ENCODE results near the gene FCRL4. TPM values are rescaled to one million over a fixed set of nuclear protein-coding genes. Genes with fewer than 3 reads are reported as not detected.

The FCRL4 gene
- total RNA-seq (not detected), polyA plus RNA-seq (not detected)

DNA sequence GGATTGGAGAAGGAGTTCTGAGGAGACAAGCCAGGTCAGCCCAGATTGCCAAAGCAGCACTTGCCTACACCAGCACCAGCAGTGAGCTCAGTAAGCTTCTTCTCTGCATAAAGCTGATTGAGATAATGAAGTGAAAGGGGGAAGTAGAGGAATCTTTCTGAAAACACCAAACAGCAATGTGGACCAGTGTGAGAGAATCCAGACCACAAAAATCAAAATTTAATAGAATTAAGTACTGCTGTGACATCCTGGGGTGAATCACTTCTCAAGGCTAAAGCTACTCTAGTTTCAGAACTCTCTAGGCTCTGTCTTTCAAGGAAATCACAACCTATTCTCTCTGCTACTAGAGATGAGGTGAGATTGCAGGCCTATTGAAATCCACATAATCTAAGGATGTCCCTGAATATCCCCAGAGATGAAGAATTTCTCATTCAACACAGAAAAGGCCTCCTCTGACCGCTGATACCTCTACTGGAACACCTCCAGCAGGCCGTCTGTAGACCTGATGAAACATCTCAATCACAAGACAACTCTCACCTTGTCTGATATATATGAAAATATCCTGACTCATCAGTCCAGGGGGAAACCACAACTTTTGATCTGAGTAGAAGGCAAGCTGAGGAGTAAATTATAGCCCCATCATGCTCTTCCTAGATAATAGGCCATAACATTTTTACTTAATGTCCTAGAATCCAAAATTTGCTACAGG is at the start of gene FCRL4:
FCRL4 (minus strand) TSS at position 127 of the 709 bp plus-strand sequence. CDS start 141 bp downstream, outside the sequence.
- H3K36me3 ChIP-seq (ENCODE audit: insufficient read depth): no peaks in the 10 kb centered on the region
- 76% methylated on average over 2 of the region's 2 CpGs for WGBS
- no peak within 1 kb of the TSS for H3K4me3 ChIP-seq (ENCODE audit: low read depth, low read length)
- H3K27ac ChIP-seq (ENCODE audit: low read depth): no peak within 1 kb of the TSS
- H3K4me1 ChIP-seq (ENCODE audit: insufficient read depth): no peaks in the 10 kb centered on the region
- DNase-seq (ENCODE audit: extremely low spot score): no peak

DNA sequence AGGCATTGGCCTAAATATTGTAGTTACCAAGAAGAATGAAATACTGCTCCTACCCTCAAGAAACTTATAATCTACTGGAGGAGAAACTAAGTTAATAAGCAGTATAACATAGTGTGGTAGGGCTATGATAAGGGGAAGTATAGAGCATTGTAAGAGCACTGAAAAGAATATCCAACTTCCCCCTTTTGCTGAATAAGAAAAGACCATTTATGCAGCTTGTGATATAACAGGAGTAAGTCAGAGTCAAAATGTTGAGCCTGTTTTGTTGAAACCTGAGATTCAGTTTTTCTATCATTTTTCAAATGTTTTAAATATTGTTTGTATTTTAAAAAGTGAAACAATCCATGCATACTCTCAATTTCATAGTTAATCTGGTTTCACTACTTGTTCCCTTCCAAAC is 48.3 kb upstream of the FCRL4 start:
- H3K36me3 ChIP-seq (ENCODE audit: insufficient read depth): no peaks in the 10 kb centered on the region
- no peak for DNase-seq (ENCODE audit: extremely low spot score)
- H3K4me1 ChIP-seq (ENCODE audit: insufficient read depth): no peaks in the 10 kb centered on the region
- H3K4me3 ChIP-seq (ENCODE audit: low read depth, low read length): no peak overlapping the region
- no peak overlapping the region for H3K27ac ChIP-seq (ENCODE audit: low read depth)

DNA sequence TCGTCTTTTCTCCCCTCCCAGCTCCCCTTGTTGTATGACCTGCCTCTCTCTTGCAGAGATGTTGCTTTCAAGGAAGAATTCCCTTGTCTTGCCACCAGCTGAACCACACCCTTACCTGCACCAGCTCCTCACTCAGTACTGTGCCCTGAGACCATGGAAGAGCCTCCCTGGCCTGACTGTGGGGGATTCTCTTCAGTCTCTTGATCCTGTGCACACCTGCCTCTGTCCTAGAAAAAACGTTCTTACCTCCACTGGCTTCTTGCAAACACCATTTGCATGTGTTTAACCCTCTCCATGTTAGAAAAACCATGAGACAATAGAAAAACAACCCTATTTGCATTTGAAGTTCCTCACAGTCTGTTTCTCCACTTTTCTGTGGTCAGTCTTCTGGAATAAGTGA is 43.3 kb upstream of the FCRL4 start:
- H3K27ac ChIP-seq (ENCODE audit: low read depth): no peak overlapping the region
- no peak for DNase-seq (ENCODE audit: extremely low spot score)
- H3K4me3 ChIP-seq (ENCODE audit: low read depth, low read length): no peak overlapping the region
- H3K36me3 ChIP-seq (ENCODE audit: insufficient read depth): no peaks in the 10 kb centered on the region
- WGBS: 29% methylated on average over 2 of the region's 2 CpGs
- no peaks in the 10 kb centered on the region for H3K4me1 ChIP-seq (ENCODE audit: insufficient read depth)

DNA sequence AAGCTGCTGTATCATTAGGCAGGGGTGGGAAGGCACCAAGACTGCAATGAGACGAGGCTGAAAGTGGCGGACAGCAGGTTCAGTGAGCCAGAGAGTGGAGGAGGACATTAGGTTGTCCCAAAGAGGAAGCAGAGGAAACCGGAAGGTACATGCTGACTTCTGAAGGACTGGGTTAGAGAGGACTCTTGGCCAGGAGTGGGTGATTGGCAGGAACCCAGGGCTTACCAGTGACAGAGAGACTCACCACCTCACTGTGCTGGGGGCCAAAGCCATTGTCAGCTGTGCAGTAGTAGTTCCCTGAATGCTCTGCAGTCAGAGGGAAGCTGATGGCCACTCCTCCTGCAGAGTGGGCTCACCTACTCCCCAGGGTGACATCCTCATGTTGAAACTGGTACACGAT is 41.9 kb upstream of the FCRL4 start:
- Histone ChIP-seq H3K4me3 (ENCODE audit: low read depth, low read length) (no peak overlapping the region), H3K27ac (ENCODE audit: low read depth) (no peak overlapping the region), H3K4me1 (ENCODE audit: insufficient read depth) (no peaks in the 10 kb centered on the region), H3K36me3 (ENCODE audit: insufficient read depth) (no peaks in the 10 kb centered on the region)
- WGBS: 46% methylated on average over 4 of the region's 4 CpGs
- no peak for DNase-seq (ENCODE audit: extremely low spot score)

DNA sequence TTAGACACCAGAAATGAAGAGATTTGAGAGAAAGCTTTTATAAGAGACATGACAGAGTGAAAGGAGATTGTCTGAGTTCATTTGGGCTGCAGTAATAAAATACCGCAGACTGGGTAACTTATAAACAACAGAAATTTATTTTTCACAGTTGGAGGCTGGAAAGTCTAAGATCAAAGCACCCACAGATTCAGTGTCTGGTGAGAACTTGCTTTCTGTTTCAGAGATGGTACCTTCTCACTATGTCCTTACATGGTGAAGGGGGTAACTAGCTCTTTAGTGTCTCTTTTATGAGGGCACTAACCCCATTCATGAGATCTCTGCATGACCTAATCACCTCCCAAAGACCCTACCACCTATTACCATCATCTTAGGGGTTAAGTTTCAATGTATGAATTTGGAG is 30.9 kb upstream of the FCRL4 start:
- Histone ChIP-seq H3K4me3 (ENCODE audit: low read depth, low read length) (no peak overlapping the region), H3K4me1 (ENCODE audit: insufficient read depth) (no peaks in the 10 kb centered on the region), H3K27ac (ENCODE audit: low read depth) (no peak overlapping the region), H3K36me3 (ENCODE audit: insufficient read depth) (no peaks in the 10 kb centered on the region)
- no peak for DNase-seq (ENCODE audit: extremely low spot score)
- 79% methylated on average over 1 of the region's 1 CpG for WGBS

DNA sequence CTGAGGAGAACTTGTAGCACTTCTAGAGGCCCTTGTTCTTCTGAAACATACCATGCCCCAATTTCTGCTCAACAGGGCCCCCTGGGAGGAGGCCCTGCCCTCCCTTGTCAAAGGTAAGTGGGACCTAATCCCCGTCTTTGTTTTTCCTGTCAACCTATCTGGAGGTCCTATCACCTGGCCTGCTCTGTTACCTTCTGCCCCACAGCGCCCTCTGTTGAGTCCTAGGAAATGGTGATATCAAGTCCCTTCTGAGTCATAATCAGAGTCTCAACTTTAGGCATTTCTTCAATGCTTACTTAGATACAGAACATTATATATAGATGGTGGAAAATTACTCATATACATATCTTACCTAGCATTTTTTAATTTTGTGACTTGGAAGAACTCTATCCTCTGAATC is 28.2 kb upstream of the FCRL4 start:
- DNase-seq (ENCODE audit: extremely low spot score): no peak
- 32% methylated on average over 2 of the region's 2 CpGs for WGBS
- Histone ChIP-seq H3K4me3 (ENCODE audit: low read depth, low read length) (no peak overlapping the region), H3K4me1 (ENCODE audit: insufficient read depth) (no peaks in the 10 kb centered on the region), H3K27ac (ENCODE audit: low read depth) (no peak overlapping the region), H3K36me3 (ENCODE audit: insufficient read depth) (no peaks in the 10 kb centered on the region)

DNA sequence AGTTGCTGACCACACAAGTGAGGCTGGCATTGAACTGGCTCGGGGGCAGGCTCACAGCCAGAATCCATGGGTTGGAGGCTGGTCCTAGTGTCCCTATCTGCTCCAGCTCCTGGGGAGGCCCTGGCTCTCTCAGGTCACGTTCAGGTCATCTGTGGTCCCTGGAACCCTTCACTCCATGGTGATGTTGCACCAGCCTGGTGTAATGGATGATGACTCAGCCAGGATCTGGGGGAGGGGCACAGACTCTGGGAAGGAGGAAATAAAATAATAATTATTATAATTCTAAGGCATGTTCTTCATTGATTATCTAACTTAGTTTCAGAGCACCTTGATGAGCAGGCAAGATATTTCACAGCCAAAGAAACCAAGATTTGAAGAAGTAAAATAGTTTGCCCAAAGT is 26.6 kb upstream of the FCRL4 start:
- WGBS: 68% methylated on average over 2 of the region's 2 CpGs
- Histone ChIP-seq H3K36me3 (ENCODE audit: insufficient read depth) (no peaks in the 10 kb centered on the region), H3K27ac (ENCODE audit: low read depth) (no peak overlapping the region), H3K4me1 (ENCODE audit: insufficient read depth) (no peaks in the 10 kb centered on the region), H3K4me3 (ENCODE audit: low read depth, low read length) (no peak overlapping the region)
- DNase-seq (ENCODE audit: extremely low spot score): no peak

DNA sequence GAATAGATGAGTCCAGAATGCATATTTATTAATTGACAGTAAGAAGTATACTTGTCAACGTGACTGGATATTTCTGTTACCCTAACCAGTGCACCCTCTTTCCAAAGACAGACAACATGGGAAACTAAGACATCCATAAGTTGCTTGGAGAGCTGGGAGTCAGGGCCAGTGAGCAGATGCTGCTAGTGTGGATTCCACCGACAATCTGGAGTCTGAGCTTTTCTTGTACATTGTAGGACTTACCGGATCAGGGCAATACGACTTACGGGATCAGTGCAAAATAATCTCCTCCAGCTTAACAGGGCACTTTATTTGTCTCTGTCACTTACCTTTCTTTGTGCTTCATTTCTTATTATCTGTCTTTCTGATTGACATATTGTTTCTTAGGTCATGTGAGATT is 24.6 kb upstream of the FCRL4 start:
- Histone ChIP-seq H3K36me3 (ENCODE audit: insufficient read depth) (no peaks in the 10 kb centered on the region), H3K27ac (ENCODE audit: low read depth) (no peak overlapping the region), H3K4me1 (ENCODE audit: insufficient read depth) (no peaks in the 10 kb centered on the region), H3K4me3 (ENCODE audit: low read depth, low read length) (no peak overlapping the region)
- 79% methylated on average over 5 of the region's 5 CpGs for WGBS
- no peak for DNase-seq (ENCODE audit: extremely low spot score)

DNA sequence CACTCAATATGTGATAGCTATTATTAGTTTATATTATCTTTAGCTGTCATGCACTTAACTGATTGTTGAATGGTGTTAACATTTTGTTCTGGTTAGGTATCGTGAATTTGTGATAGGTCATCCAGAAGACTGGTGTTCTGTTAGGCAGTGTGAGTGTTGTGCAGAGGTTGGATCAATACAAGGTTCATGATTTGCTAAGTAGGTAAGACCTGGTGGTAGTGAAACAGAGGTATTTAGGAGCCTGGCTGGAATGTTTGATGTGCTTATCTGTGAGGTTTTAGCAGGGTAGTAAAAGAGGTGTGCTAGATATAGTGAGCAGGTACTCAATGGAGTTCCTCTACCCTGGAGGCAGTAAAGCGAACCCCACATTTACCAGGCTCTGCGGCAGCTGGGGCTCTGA is 20.3 kb upstream of the FCRL4 start:
- Histone ChIP-seq H3K27ac (ENCODE audit: low read depth) (no peak overlapping the region), H3K36me3 (ENCODE audit: insufficient read depth) (no peaks in the 10 kb centered on the region), H3K4me1 (ENCODE audit: insufficient read depth) (no peaks in the 10 kb centered on the region), H3K4me3 (ENCODE audit: low read depth, low read length) (no peak overlapping the region)
- no peak for DNase-seq (ENCODE audit: extremely low spot score)
- 63% methylated on average over 3 of the region's 3 CpGs for WGBS

DNA sequence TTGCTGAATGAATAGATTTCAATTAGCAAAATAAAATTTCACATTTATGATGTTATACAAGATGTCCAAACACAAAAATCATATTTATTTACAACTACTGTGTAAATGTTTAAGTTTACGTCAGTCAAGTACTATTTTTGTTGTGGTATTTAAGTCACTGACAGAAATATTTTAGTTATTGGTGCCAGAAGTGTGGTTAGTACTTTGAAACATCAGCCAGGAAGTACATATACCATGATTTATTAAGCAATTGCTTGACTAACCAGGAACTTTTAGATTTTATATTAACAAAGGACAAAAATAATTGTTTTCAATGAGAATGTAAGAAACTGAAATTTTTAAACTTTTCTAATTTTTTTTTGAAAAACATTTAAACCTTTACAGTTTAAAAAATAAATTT is 2.4 kb upstream of the FCRL4 start:
- no peak for DNase-seq (ENCODE audit: extremely low spot score)
- H3K27ac ChIP-seq (ENCODE audit: low read depth): no peak overlapping the region
- 82% methylated on average over 1 of the region's 1 CpG for WGBS

DNA sequence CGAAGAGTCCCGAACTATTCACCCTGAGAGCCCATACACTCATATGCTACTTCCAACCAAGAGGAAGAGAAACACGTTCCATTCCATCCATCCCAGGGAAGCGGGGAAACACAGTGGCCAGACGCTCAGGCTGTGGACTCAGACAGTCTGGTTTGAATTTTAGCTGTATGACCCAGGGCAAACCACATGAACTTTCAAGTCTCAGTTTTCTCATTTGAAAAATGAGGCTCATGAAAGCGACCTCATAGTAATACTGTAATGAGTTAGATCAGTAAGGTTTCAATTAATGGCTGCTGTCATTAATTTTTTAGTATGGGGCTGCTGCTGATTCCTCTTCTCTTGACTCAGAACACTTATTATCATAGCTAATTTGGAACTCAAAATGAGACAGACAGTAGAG is 1.5 kb downstream of the FCRL4 start:
- Histone ChIP-seq H3K36me3 (ENCODE audit: insufficient read depth) (no peaks in the 10 kb centered on the region), H3K4me1 (ENCODE audit: insufficient read depth) (no peaks in the 10 kb centered on the region), H3K27ac (ENCODE audit: low read depth) (no peak overlapping the region), H3K4me3 (ENCODE audit: low read depth, low read length) (no peak overlapping the region)
- DNase-seq (ENCODE audit: extremely low spot score): no peak
- WGBS: 76% methylated on average over 6 of the region's 6 CpGs

More for the DNA sequence above, 2.4 kb upstream of the FCRL4 start:
- H3K4me3 ChIP-seq (ENCODE audit: low read depth, low read length): no peak overlapping the region
- no peaks in the 10 kb centered on the region for H3K4me1 ChIP-seq (ENCODE audit: insufficient read depth)
- no peaks in the 10 kb centered on the region for H3K36me3 ChIP-seq (ENCODE audit: insufficient read depth)

DNA sequence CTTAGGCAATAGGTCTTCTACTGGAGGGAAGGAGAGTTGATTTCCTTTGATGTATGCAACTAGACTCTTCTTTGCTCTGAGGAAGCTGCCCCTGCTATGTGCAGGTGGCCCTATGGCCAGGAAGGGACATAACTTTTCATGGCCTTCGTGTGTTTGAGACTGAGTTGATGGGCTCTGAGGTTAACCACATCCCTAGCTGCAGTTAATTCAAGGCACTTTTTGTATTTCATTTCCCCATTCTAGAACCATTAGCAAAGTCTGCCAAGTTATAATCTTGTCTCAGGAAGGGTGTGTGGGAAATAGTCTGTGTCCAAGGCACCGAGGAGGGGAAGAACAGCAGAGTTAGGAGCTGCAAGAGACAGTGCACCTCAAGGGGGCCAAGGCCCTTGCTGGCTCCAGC is 2.5 kb downstream of the FCRL4 start:
- no peak for DNase-seq (ENCODE audit: extremely low spot score)
- Histone ChIP-seq H3K36me3 (ENCODE audit: insufficient read depth) (no peaks in the 10 kb centered on the region), H3K4me3 (ENCODE audit: low read depth, low read length) (no peak overlapping the region), H3K27ac (ENCODE audit: low read depth) (no peak overlapping the region), H3K4me1 (ENCODE audit: insufficient read depth) (no peaks in the 10 kb centered on the region)
- WGBS: 64% methylated on average over 2 of the region's 2 CpGs

DNA sequence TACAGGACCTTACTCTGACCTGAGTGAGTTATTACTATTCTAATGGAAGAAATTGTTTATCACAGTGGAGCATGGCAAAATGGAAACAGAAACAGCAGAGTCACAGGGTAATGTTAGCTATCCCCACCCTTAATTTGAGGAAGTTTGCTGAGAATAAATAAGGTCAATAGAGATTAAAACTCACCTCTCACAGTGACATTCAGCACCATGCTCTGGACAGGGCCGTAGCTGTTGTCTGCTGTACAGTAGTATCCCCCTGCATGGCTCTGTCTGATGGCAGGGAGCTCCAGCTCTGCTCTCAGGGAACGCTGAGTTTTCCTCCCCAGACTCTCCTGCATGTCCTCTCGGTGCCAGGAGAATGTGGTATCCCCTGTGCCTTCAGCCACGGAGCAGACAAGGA is 11.9 kb downstream of the FCRL4 start:
- Histone ChIP-seq H3K4me3 (ENCODE audit: low read depth, low read length) (no peak overlapping the region), H3K4me1 (ENCODE audit: insufficient read depth) (no peaks in the 10 kb centered on the region), H3K36me3 (ENCODE audit: insufficient read depth) (no peaks in the 10 kb centered on the region), H3K27ac (ENCODE audit: low read depth) (no peak overlapping the region)
- DNase-seq (ENCODE audit: extremely low spot score): no peak
- WGBS: 40% methylated on average over 4 of the region's 4 CpGs

DNA sequence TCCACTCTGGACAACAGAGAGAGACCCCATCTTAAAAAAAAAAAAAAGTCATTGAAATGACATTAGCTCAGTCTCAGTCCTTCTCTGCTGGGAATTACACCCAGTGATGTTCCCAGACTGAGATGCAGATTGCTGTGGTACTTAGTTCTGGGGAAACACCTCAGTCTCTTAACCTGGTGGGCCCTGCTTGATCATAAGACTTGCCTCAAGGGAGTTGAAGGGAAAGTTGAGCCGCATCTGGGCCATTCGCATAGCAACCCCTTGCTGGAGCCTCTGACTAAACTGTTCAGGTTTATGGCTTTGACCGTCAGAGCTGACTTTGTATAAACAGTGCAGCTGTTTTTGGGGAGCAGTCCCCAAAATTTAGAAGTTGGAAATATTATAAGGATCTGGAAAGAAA is 13.4 kb downstream of the FCRL4 start:
- Histone ChIP-seq H3K4me1 (ENCODE audit: insufficient read depth) (no peaks in the 10 kb centered on the region), H3K4me3 (ENCODE audit: low read depth, low read length) (no peak overlapping the region), H3K36me3 (ENCODE audit: insufficient read depth) (no peaks in the 10 kb centered on the region), H3K27ac (ENCODE audit: low read depth) (no peak overlapping the region)
- 62% methylated on average over 3 of the region's 3 CpGs for WGBS
- DNase-seq (ENCODE audit: extremely low spot score): no peak

DNA sequence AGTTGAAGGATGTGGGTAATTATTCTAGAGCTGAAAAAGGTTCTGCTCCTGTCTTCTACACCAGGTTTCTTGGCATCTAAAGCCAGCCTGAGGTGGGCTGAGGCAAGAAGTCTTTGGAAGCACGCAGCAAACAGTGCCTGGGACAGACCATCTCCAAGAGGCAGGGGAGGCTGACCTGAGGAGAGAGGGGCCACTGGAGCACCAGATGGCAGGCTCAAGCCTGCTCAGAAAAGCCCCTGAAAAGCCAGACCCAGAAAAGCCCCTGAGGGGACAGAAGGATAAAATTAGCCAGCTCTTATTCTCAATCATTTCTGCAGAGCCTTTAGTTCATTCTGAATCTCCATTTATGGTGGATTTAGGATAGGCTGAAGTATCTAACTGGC is 17.1 kb downstream of the FCRL4 start:
- H3K4me1 ChIP-seq (ENCODE audit: insufficient read depth): no peaks in the 10 kb centered on the region
- H3K27ac ChIP-seq (ENCODE audit: low read depth): no peak overlapping the region
- WGBS: 75% methylated on average over 1 of the region's 1 CpG
- DNase-seq (ENCODE audit: extremely low spot score): no peak
- no peak overlapping the region for H3K4me3 ChIP-seq (ENCODE audit: low read depth, low read length)
- H3K36me3 ChIP-seq (ENCODE audit: insufficient read depth): no peaks in the 10 kb centered on the region
